Smooth muscle cell (in vitro differentiated cells): ENCODE measurements around the gene LAMC1. TPM values are rescaled to one million over a fixed set of nuclear protein-coding genes. Genes with fewer than 3 reads are reported as not detected.

ENCODE experiments used
- DNase-seq: peaks from one replicate; lab custom pipeline; 2025; ENCODE audit not compliant: unreplicated experiment; lab: John Stamatoyannopoulos, UW
- H2AFZ ChIP-seq: fragments of 200-600 bp; sonication (generic); 2 replicates; pipeline ENCODE4 v1.6.0; 2016; ENCODE audit warnings: antibody characterized with exemption, low read depth, mild to moderate bottlenecking
- H3F3A ChIP-seq: fragments of 200-600 bp; sonication (generic); 2 replicates; pipeline ENCODE4 v1.6.0; 2017; ENCODE audit warnings: antibody characterized with exemption, low read depth
- H3K27ac ChIP-seq: fragments of 200-600 bp; sonication (generic); 2 replicates; pipeline ENCODE4 v1.5.1; 2016; ENCODE audit warnings: low read depth, mild to moderate bottlenecking
- H3K27me3 ChIP-seq: fragments of 200-600 bp; sonication (generic); 2 replicates; pipeline ENCODE4 v1.6.1; 2016; ENCODE audit warnings: low read depth, mild to moderate bottlenecking
- H3K36me3 ChIP-seq: fragments of 200-600 bp; sonication (generic); 2 replicates; pipeline ENCODE4 v1.5.1; 2016; ENCODE audit warnings: low read depth
- H3K4me1 ChIP-seq: fragments of 200-600 bp; sonication (generic); 2 replicates; pipeline ENCODE4 v1.5.1; 2016; ENCODE audit warnings: low read depth
- H3K4me2 ChIP-seq: fragments of 200-600 bp; sonication (generic); 2 replicates; pipeline ENCODE4 v1.6.0; 2016; ENCODE audit warnings: mild to moderate bottlenecking
- H3K4me3 ChIP-seq: fragments of 200-600 bp; sonication (generic); 2 replicates; pipeline ENCODE4 v1.5.1; 2016; ENCODE audit warnings: mild to moderate bottlenecking
- H3K79me2 ChIP-seq: fragments of 200-600 bp; sonication (generic); 2 replicates; pipeline ENCODE4 v1.6.0; 2016; ENCODE audit warnings: low read depth, mild to moderate bottlenecking
- H3K9ac ChIP-seq: fragments of 200-600 bp; sonication (generic); 2 replicates; pipeline ENCODE4 v1.6.0; 2016; ENCODE audit warnings: low read depth
- H3K9me3 ChIP-seq: fragments of 200-600 bp; sonication (generic); replicated peaks from 2 replicates; pipeline ENCODE4 v1.5.1; 2016; ENCODE audit warnings: low read depth
- H4K20me1 ChIP-seq: fragments of 200-600 bp; sonication (generic); 2 replicates; pipeline ENCODE4 v1.6.0; 2016; ENCODE audit warnings: low read depth
- WGBS: methylation state at CpG from one replicate; pipeline ENCODE4 v1.1.7; 2016; ENCODE audit warnings: low lambda C conversion rate; 5-methylcytosine and 5-hydroxymethylcytosine counted together
- polyA plus RNA-seq: library from polyadenylated mRNA; unstranded; fragments of >200 nt; fragmentation: Nextera tagmentation; extraction: Ambion mirVana; gene quantifications from 2 replicates; pipeline ENCODE4 v1.2.1, GENCODE V29; 2016
- total RNA-seq: library from RNA; depleted of rRNA; stranded (reverse); fragments of >200 nt; gene quantifications from 2 replicates; pipeline ENCODE4 v1.2.3, GENCODE V29; 2014
- TF ChIP-seq, protein P1 (sequence below): fragments of 200-600 bp; sonication (generic); IDR thresholded peaks from 2 replicates; pipeline ENCODE4 v1.5.1; 2017; ENCODE audit warnings: borderline replicate concordance, mild to moderate bottlenecking, antibody characterized with exemption; ENCODE audit not compliant: insufficient read depth, poor library complexity, severe bottlenecking

The LAMC1 gene
- total and polyA plus RNA-seq, 2 experiments from 2014 or later: 64.9 to 137 TPM

DNA sequence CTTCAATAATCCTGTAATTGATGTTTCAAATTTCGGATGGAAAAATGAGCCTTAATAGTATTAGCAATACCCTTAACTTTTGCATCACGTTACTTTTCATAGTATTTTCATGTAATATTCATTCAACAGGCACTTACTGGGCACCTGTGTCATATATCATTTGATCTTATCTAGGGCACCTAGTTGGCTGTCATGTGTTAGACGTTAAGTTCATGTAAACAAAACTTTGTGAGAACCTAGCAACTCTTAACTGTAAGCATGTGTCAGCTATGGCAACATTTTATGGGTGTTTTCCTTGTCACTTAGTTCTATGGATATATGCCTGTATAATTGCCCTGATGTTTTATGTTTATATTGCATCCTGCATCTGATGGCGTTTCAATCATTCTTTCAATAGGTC is 163.6 kb downstream of the LAMC1 start:
- H4K20me1 ChIP-seq: no peaks in the 10 kb centered on the region
- 64% methylated on average over 4 of the region's 4 CpGs for WGBS
- peak overlapping the region; percentile 63 for H3K4me3 ChIP-seq
- TF ChIP-seq, protein P1, sequence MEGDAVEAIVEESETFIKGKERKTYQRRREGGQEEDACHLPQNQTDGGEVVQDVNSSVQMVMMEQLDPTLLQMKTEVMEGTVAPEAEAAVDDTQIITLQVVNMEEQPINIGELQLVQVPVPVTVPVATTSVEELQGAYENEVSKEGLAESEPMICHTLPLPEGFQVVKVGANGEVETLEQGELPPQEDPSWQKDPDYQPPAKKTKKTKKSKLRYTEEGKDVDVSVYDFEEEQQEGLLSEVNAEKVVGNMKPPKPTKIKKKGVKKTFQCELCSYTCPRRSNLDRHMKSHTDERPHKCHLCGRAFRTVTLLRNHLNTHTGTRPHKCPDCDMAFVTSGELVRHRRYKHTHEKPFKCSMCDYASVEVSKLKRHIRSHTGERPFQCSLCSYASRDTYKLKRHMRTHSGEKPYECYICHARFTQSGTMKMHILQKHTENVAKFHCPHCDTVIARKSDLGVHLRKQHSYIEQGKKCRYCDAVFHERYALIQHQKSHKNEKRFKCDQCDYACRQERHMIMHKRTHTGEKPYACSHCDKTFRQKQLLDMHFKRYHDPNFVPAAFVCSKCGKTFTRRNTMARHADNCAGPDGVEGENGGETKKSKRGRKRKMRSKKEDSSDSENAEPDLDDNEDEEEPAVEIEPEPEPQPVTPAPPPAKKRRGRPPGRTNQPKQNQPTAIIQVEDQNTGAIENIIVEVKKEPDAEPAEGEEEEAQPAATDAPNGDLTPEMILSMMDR: no peak
- no peak overlapping the region for H2AFZ ChIP-seq
- H3K79me2 ChIP-seq: peaks cover 9% of the 10 kb centered on the region
- peaks cover 4% of the 10 kb centered on the region for H3K4me1 ChIP-seq
- H3K4me2 ChIP-seq: peak overlapping the region; percentile 88
- H3K9me3 ChIP-seq: no peaks in the 10 kb centered on the region
- DNase-seq: no peak
- peak overlapping the region; percentile 87 for H3K9ac ChIP-seq
- peak overlapping the region; percentile 87 for H3K27ac ChIP-seq
- no peaks in the 10 kb centered on the region for H3F3A ChIP-seq
- no peaks in the 10 kb centered on the region for H3K36me3 ChIP-seq
- no peaks in the 10 kb centered on the region for H3K27me3 ChIP-seq

DNA sequence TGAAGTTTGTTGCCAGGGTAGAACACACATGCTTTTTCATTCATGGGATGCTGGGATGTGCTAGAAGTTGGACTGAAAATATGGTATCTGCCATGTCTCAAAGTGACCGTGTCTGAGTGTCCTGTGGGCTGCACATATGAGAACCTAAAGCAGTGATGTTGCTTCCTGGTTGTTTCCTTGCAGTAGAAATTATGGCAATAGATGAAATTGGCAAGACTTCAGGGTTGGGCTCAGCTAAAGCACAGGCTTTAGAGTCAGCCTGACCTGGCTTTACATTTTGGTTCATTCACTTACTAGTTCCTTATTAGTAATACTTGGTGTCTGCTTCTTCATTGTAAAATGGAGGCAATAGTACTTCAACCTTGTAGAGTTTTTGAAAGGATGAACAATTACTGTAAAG is 165.0 kb downstream of the LAMC1 start:
- H3K27me3 ChIP-seq: no peaks in the 10 kb centered on the region
- peak overlapping the region; percentile 33 for H3K4me2 ChIP-seq
- 93% methylated on average over 1 of the region's 1 CpG for WGBS
- peaks cover 3% of the 10 kb centered on the region for H3F3A ChIP-seq
- no peaks in the 10 kb centered on the region for H4K20me1 ChIP-seq
- H2AFZ ChIP-seq: no peak overlapping the region
- no peaks in the 10 kb centered on the region for H3K36me3 ChIP-seq
- peaks cover 9% of the 10 kb centered on the region for H3K79me2 ChIP-seq
- peak overlapping the region; percentile 87 for H3K27ac ChIP-seq
- peaks cover 4% of the 10 kb centered on the region for H3K4me1 ChIP-seq
- TF ChIP-seq, protein P1: no peak
- no peaks in the 10 kb centered on the region for H3K9me3 ChIP-seq
- DNase-seq: no peak
- peak overlapping the region; percentile 54 for H3K9ac ChIP-seq
- H3K4me3 ChIP-seq: no peak overlapping the region

DNA sequence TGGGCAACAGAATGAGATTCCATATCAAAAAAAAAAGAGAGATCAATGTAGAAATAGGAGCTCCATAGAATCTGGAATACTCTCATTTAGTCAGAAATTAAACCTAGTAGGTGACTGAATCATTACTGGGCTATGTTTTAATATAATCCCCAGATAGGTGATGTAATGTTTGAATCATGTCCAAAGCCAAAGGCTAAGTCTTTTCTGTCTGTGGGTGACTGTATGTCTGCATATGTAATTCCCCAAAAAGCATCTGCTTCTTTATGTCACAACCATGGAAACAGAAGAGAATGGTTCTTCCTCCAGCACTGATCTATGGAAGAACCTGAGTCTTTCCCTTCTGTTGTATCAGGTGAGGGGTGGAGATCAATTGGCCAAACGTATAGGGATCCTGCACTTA is 168.6 kb downstream of the LAMC1 start:
- DNase-seq: no peak
- Histone ChIP-seq H4K20me1 (no peaks in the 10 kb centered on the region), H3K4me3 (no peak overlapping the region), H3K9ac (peak overlapping the region; percentile 87), H3K4me1 (peaks cover 10% of the 10 kb centered on the region), H3K27me3 (no peaks in the 10 kb centered on the region), H3K27ac (peak overlapping the region; percentile 98), H3K79me2 (peaks cover 9% of the 10 kb centered on the region), H3K4me2 (peak overlapping the region; percentile 63), H3K9me3 (no peaks in the 10 kb centered on the region), H2AFZ (no peak overlapping the region), H3K36me3 (no peaks in the 10 kb centered on the region), H3F3A (peaks cover 6% of the 10 kb centered on the region)
- TF ChIP-seq, protein P1: no peak
- WGBS: 80% methylated on average over 1 of the region's 1 CpG

DNA sequence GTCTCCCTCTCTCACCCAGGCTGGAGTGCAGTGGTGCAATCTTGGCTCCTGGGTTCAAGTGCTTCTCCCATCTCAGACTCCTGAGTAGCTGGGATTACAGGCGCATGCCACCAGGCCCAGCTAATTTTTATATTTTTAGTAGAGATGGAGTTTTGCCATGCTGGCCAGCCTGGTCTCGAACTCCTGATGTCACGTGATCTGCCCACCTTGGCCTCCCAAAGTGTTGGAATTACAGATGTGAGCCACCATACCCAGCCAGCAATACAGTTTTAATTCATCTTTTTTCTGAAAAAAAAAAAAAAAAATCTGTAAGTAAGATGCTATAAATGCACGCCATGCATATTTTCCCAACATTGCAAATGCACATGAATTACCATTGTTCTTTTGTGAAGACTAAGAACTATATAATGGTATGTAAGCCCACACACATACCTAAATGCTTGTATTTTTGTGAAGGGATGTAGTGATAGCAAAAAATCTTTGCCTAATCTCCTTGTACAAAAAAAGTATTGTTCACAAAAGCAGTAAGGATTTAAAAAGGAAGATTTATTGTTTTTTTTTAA is 170.8 kb downstream of the LAMC1 start:
- Histone ChIP-seq H3K4me1 (peaks cover 10% of the 10 kb centered on the region), H4K20me1 (no peaks in the 10 kb centered on the region), H3K4me2 (peak overlapping the region; percentile 54), H3F3A (peaks cover 6% of the 10 kb centered on the region), H3K27ac (peak overlapping the region; percentile 98), H3K36me3 (no peaks in the 10 kb centered on the region), H2AFZ (no peak overlapping the region), H3K4me3 (no peak overlapping the region), H3K79me2 (no peaks in the 10 kb centered on the region), H3K27me3 (no peaks in the 10 kb centered on the region), H3K9ac (peak overlapping the region; percentile 87), H3K9me3 (no peaks in the 10 kb centered on the region)
- TF ChIP-seq, protein P1: no peak
- no peak for DNase-seq
- 87% methylated on average over 4 of the region's 4 CpGs for WGBS
